GM10266 (cell line): Measurements from ENCODE around the gene ADAM29.
"Not testable (repeated sequence)": the region's sequence is repeated elsewhere in the genome, so short reads cannot be mapped to it uniquely, and the experiment has no call there.

Experiments used
- DNase-seq: peaks from one replicate; pipeline ENCODE4 v3.0.0; 2012; ENCODE audit errors: extremely low spot score
- CTCF ChIP-seq: IDR thresholded peaks from 2 replicates; pipeline ENCODE4 v1.5.1; 2012; ENCODE audit warnings: mild to moderate bottlenecking, low read depth; ENCODE audit not compliant: control insufficient read depth, insufficient read depth; ENCODE audit errors: missing control alignments

ADAM29 gene

GRCh38 chr4:174946246-174946645 is 28.1 kb downstream of the ADAM29 start:
- no peak for DNase-seq
- no peak for TF ChIP-seq CTCF

- DNase-seq: no peak
- TF ChIP-seq CTCF: no peak
Observed at GRCh38 chr4:174948826-174949225, 30.7 kb downstream of the ADAM29 start.

DNA sequence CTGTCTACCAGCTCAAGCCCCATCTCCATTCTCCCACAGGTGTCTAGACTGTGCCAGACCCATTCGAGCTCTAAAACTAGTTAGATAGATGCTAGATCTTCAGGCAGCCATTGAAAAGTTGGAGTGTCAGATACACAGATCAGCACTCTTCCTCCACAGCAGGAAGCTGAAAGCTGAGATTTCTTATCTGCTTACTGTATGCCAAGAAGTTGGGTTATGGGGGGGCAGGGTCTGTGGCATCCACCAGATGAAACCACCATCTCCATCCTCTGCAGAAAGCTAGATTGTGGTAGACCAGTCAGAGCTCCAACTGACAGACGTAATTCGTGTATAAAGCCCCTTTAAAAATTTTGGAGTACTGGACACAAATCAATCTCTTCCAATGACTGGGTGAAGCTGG is 54.8 kb downstream of the ADAM29 start:
- no peak for DNase-seq
- TF ChIP-seq CTCF: no peak

GRCh38 chr4:174973336-174973735 is 55.2 kb downstream of the ADAM29 start:
- no peak for DNase-seq

GRCh38 chr4:174983128-174983750 is 65.1 kb downstream of the ADAM29 start:
- TF ChIP-seq CTCF: no peak
- no peak for DNase-seq

More at GRCh38 chr4:174973336-174973735, 55.2 kb downstream of the ADAM29 start:
- no peak for TF ChIP-seq CTCF

- not testable (repeated sequence) for DNase-seq
Observed at GRCh38 chr4:174983870-174984269, 65.7 kb downstream of the ADAM29 start.

DNA sequence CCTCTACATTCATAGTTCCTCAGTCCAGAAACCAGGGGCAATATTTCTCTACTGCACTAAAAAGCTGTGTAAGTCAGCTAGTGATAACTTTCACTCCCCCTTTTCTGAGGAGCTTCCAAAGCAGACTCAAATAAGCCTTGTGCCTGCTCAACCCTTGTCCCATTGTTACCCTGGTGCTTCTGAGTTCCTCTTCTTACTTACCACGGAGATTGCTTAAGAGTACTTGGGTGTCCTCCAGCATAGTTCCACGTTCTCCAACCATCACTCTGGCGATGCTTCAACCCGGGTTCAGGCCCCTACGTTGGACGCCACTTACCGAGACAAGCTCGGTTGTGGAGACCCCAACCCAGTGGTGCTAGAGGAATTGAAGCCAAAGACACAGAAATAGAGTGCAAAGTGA is 71.6 kb downstream of the ADAM29 start:
- DNase-seq: no peak
- TF ChIP-seq CTCF: no peak

- TF ChIP-seq CTCF: no peak
Observed at GRCh38 chr4:174993916-174994315, 75.8 kb downstream of the ADAM29 start.

More at GRCh38 chr4:174993916-174994315, 75.8 kb downstream of the ADAM29 start:
- DNase-seq: no peak
